SU-DHL-6 (cell line): ENCODE results near the gene ABCC8.

Source experiments
- H2AFZ ChIP-seq: fragments of 200-600 bp; sonication (generic); 2 replicates; pipeline ENCODE4 v1.6.1; 2014; ENCODE audit warnings: low read depth, mild to moderate bottlenecking, moderate library complexity, mixed read lengths, antibody characterized with exemption, low read length; ENCODE audit not compliant: severe bottlenecking
- H3F3A ChIP-seq: fragments of 200-600 bp; shearing (Covaris generic); 2 replicates; pipeline ENCODE4 v1.6.0; 2016; ENCODE audit warnings: antibody characterized with exemption, mild to moderate bottlenecking; ENCODE audit not compliant: insufficient read depth
- H3K27ac ChIP-seq: fragments of 200-600 bp; sonication (generic); 2 replicates; pipeline ENCODE4 v1.5.1; 2016; ENCODE audit warnings: low read depth, mild to moderate bottlenecking, low read length, moderate library complexity, mixed read lengths
- H3K27me3 ChIP-seq: fragments of 200-600 bp; sonication (generic), shearing (Covaris generic); 2 replicates; pipeline ENCODE4 v1.6.0; 2014; ENCODE audit warnings: mild to moderate bottlenecking, low read length
- H3K36me3 ChIP-seq: fragments of 200-600 bp; sonication (generic); 2 replicates; pipeline ENCODE4 v1.6.1; 2014; ENCODE audit warnings: mild to moderate bottlenecking, low read length, mixed read lengths
- H3K4me2 ChIP-seq: fragments of 300-600, 200-600 bp; shearing (Covaris generic), sonication (generic); 2 replicates; pipeline ENCODE4 v1.6.0; 2014; ENCODE audit warnings: low read length, low read depth, mild to moderate bottlenecking; ENCODE audit not compliant: poor library complexity, severe bottlenecking
- H3K4me3 ChIP-seq: fragments of 200-600 bp; sonication (generic); 2 replicates; pipeline ENCODE4 v1.5.1; 2014; ENCODE audit warnings: antibody characterized with exemption, low read length, mild to moderate bottlenecking, mixed read lengths; ENCODE audit not compliant: insufficient read depth, poor library complexity, severe bottlenecking
- H3K79me2 ChIP-seq: fragments of 200-600 bp; sonication (generic); 2 replicates; pipeline ENCODE4 v1.6.1; 2014; ENCODE audit warnings: mild to moderate bottlenecking, low read length, moderate library complexity; ENCODE audit not compliant: insufficient read depth
- H3K9ac ChIP-seq: fragments of 200-600 bp; sonication (generic); 2 replicates; pipeline ENCODE4 v1.7.0; 2014; ENCODE audit warnings: mild to moderate bottlenecking, low read length
- H3K9me2 ChIP-seq: fragments of 200-600 bp; sonication (generic); replicated peaks from 2 replicates; pipeline ENCODE4 v1.6.1; 2014; ENCODE audit warnings: low read length; ENCODE audit not compliant: insufficient read depth
- H3K9me3 ChIP-seq: fragments of 200-600 bp; sonication (generic); 2 replicates; pipeline ENCODE4 v1.6.1; 2014; ENCODE audit warnings: low read length, mixed read lengths; ENCODE audit not compliant: insufficient read depth
- H4K20me1 ChIP-seq: fragments of 200-600 bp; sonication (generic); 2 replicates; pipeline ENCODE4 v1.6.1; 2014; ENCODE audit warnings: low read depth, mild to moderate bottlenecking, antibody characterized with exemption, low read length, moderate library complexity, mixed read lengths
- EZH2phosphoT487 ChIP-seq: fragments of 200-600 bp; sonication (generic), shearing (Covaris generic); conservative IDR thresholded peaks from 2 replicates; pipeline ENCODE4 v1.6.1; 2018; ENCODE audit warnings: mild to moderate bottlenecking, antibody characterized with exemption, low read length, moderate library complexity, mixed read lengths
- TF ChIP-seq, protein P1 (sequence below): fragments of 200-600 bp; sonication (generic); IDR thresholded peaks from one replicate; pipeline ENCODE4 v1.5.1; 2017; ENCODE audit warnings: antibody characterized with exemption, mild to moderate bottlenecking, low read length, moderate library complexity; ENCODE audit not compliant: insufficient read depth, poor library complexity, severe bottlenecking

Gene ABCC8

DNA sequence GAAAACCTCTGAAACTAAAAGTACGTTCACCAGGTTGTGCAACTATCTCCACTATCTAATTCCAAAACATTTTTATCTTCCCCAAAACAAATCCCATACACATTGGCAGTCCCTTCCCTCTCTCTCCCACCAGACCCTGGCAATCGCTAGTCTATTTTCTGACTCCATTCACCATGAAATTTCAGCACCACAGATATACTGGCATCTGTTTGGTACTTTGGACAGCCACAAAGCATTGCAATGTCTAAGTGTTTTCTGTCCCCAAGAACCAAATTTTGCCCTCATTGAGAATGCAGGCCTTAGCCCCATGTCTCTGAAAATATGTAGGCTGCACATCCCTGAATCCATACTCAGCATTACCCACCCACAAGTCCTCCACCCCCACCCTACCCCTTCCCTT, 60.2 kb downstream of the ABCC8 start:
- Histone ChIP-seq H3K27ac (no peak overlapping the region), H3K4me2 (no peak overlapping the region), H3K27me3 (no peaks in the 10 kb centered on the region), H3K9me3 (no peaks in the 10 kb centered on the region), H3K9ac (no peak overlapping the region), H3K79me2 (no peaks in the 10 kb centered on the region), H3K9me2 (no peaks in the 10 kb centered on the region), H3F3A (no peaks in the 10 kb centered on the region), H4K20me1 (no peaks in the 10 kb centered on the region), H2AFZ (no peak overlapping the region), H3K36me3 (no peaks in the 10 kb centered on the region), H3K4me3 (no peak overlapping the region)
- TF ChIP-seq, protein P1, sequence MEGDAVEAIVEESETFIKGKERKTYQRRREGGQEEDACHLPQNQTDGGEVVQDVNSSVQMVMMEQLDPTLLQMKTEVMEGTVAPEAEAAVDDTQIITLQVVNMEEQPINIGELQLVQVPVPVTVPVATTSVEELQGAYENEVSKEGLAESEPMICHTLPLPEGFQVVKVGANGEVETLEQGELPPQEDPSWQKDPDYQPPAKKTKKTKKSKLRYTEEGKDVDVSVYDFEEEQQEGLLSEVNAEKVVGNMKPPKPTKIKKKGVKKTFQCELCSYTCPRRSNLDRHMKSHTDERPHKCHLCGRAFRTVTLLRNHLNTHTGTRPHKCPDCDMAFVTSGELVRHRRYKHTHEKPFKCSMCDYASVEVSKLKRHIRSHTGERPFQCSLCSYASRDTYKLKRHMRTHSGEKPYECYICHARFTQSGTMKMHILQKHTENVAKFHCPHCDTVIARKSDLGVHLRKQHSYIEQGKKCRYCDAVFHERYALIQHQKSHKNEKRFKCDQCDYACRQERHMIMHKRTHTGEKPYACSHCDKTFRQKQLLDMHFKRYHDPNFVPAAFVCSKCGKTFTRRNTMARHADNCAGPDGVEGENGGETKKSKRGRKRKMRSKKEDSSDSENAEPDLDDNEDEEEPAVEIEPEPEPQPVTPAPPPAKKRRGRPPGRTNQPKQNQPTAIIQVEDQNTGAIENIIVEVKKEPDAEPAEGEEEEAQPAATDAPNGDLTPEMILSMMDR, result no peak
- no peak for TF ChIP-seq EZH2phosphoT487

DNA sequence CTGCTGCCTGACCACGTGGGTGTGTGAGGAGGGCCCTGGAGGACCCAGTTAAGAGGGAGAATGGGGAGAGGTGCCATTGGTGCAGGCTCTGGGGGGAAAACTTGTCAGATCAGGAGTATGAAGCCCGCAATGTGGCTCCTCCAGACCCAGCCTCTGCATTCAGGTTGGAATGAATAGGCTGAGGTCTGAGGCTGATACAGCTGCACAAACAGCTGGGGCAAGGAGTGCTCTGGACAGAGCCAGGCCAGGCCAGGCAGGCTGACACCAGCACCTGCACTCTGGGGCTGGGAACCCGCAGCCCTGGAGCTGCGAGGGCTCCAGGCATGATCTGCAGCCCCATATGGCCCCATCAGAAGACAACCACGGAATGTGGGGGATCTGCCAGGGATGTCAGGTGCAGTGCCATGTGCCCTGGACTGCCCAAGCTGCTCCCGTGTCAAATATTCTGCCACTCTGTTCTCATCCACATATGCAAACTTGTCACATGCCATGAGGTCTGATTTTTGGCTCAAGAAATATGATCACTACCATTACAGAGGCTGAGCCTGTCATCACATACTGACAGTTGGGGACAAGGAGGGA, 61.0 kb downstream of the ABCC8 start:
- Histone ChIP-seq H3F3A (no peaks in the 10 kb centered on the region), H4K20me1 (no peaks in the 10 kb centered on the region), H3K4me3 (no peak overlapping the region), H3K36me3 (no peaks in the 10 kb centered on the region), H3K9ac (no peak overlapping the region), H3K9me3 (no peaks in the 10 kb centered on the region), H3K9me2 (no peaks in the 10 kb centered on the region), H2AFZ (no peak overlapping the region), H3K79me2 (no peaks in the 10 kb centered on the region), H3K4me2 (no peak overlapping the region), H3K27ac (no peak overlapping the region), H3K27me3 (no peaks in the 10 kb centered on the region)
- TF ChIP-seq EZH2phosphoT487, result no peak
- TF ChIP-seq, protein P1, result no peak

DNA sequence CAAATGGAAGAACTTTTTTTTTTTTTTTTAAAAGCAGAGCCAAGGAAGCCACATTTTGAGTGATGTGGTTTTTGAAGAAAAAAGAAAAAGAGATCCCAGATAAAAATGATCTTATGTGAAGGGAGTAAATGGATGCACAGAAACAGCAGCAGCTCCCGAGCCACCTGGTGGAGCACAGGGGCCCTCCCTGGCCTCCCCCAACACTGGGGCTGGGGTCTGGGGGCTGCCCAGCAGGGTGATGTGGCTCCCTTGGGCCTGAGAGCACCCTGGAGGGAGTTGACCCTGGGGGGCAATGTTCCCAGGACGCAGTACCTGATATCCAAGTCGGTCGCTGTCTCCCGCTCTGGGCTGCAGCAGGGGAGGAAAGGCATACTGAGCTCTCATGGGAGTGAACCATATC, 61.7 kb downstream of the ABCC8 start:
- Histone ChIP-seq H3K79me2 (no peaks in the 10 kb centered on the region), H3K36me3 (no peaks in the 10 kb centered on the region), H3K27ac (no peak overlapping the region), H3K9me2 (no peaks in the 10 kb centered on the region), H2AFZ (no peak overlapping the region), H3F3A (no peaks in the 10 kb centered on the region), H3K9me3 (no peaks in the 10 kb centered on the region), H4K20me1 (no peaks in the 10 kb centered on the region), H3K9ac (no peak overlapping the region), H3K4me2 (no peak overlapping the region), H3K27me3 (no peaks in the 10 kb centered on the region), H3K4me3 (no peak overlapping the region)
- no peak for TF ChIP-seq EZH2phosphoT487
- TF ChIP-seq, protein P1, result no peak
